HUES64 (cell line): ENCODE measurements around the gene MCM8.

ENCODE experiments used
- H3K27ac ChIP-seq: 2 replicates; pipeline ENCODE4 v1.7.0; 2013; ENCODE audit warnings: low read depth, low read length, inconsistent platforms
- H3K27me3 ChIP-seq: 2 replicates; pipeline ENCODE4 v1.6.1; 2013; ENCODE audit warnings: mild to moderate bottlenecking, low read length; ENCODE audit not compliant: insufficient read depth
- H3K36me3 ChIP-seq: 2 replicates; pipeline ENCODE4 v1.6.1; 2013; ENCODE audit warnings: mild to moderate bottlenecking, low read length; ENCODE audit not compliant: insufficient read depth
- H3K4me1 ChIP-seq: 2 replicates; pipeline ENCODE4 v1.6.1; 2013; ENCODE audit warnings: mild to moderate bottlenecking, low read length, moderate library complexity; ENCODE audit not compliant: insufficient read depth
- H3K4me3 ChIP-seq: 2 replicates; pipeline ENCODE4 v1.5.1; 2013; ENCODE audit warnings: mild to moderate bottlenecking, low read length, moderate library complexity
- H3K9ac ChIP-seq: 2 replicates; pipeline ENCODE4 v1.6.1; 2013; ENCODE audit warnings: mild to moderate bottlenecking, low read depth, low read length
- H3K9me3 ChIP-seq: 2 replicates; pipeline ENCODE4 v1.6.1; 2013; ENCODE audit warnings: low read depth, low read length; ENCODE audit not compliant: insufficient read depth
- WGBS: fragments of 150-250, 120-280 bp; methylation state at CpG from one replicate; pipeline ENCODE4 v1.1.7; 2013; ENCODE audit warnings: missing lambda C conversion rate; 5-methylcytosine and 5-hydroxymethylcytosine counted together

Gene MCM8

DNA sequence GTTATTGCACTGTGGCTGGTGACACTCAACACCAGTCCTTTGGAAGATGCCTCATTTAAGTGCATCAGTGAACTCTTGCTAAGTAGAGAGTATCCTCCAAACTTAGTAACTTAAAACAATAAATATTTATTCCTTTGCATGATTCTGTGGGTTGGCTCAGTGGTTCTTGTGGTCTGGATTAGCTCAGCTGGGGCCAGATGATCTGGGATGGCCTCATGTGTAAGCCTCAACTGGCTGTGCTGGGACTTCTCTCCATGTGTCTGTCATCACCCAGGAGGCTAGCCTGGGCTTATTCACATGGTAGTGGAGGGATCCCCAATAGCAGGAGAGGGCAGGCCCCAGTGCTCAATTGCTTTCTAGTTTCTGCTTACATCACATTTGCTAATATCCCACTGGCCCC is 95.1 kb downstream of the MCM8 start:
- no peaks in the 10 kb centered on the region for H3K4me1 ChIP-seq
- peaks cover 5% of the 10 kb centered on the region for H3K36me3 ChIP-seq
- no peak overlapping the region for H3K27ac ChIP-seq
- peaks cover 20% of the 10 kb centered on the region for H3K27me3 ChIP-seq
- no peak overlapping the region for H3K9ac ChIP-seq
- H3K9me3 ChIP-seq: no peaks in the 10 kb centered on the region
- no peak overlapping the region for H3K4me3 ChIP-seq

DNA sequence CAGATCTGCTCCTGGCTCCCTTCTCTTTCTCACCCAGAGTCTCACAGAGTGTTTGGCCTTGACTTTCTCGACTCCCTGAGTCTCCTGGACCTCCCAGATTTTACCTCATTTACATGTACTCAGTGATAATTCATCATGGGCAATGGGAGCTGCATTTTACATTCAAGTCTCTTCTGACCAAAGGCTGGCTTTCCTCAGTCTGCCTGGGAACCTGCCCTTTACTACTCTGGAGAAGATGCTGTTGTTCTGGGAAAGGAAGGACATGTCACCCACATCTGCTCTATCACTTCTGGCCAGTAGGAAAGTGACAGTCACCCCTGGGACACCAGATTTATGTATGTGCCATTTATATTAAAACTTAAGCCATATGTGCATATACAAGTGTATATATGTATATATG is 96.0 kb downstream of the MCM8 start:
- H3K27me3 ChIP-seq: peaks cover 28% of the 10 kb centered on the region

DNA sequence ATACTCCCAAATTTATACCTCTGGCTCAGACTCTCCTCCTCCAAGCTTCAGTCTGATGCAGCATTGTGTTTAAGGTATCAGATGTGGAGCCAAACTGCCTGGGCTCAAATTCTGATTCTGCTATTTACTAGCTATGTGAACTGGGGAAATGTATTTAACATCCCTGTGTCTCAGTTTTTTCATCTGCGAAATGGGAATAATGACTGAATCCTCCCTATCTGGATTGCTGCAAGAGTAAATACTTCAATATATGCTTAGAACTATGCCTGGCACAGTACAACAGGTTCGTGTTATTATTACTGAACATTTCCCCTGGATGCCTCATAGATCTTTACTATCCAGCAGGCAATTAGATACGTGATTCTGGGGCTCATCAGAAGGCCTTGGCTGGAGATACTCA is 97.9 kb downstream of the MCM8 start:
- Histone ChIP-seq H3K9me3 (no peaks in the 10 kb centered on the region), H3K4me1 (peaks cover 15% of the 10 kb centered on the region), H3K4me3 (no peak overlapping the region), H3K9ac (no peak overlapping the region), H3K27me3 (peaks cover 48% of the 10 kb centered on the region), H3K36me3 (no peaks in the 10 kb centered on the region), H3K27ac (no peak overlapping the region)
- 92% methylated on average over 3 of the region's 3 CpGs for WGBS

More for the DNA sequence above, 96.0 kb downstream of the MCM8 start:
- Histone ChIP-seq H3K36me3 (no peaks in the 10 kb centered on the region), H3K4me1 (peaks cover 3% of the 10 kb centered on the region), H3K9ac (no peak overlapping the region), H3K4me3 (no peak overlapping the region), H3K9me3 (no peaks in the 10 kb centered on the region), H3K27ac (no peak overlapping the region)
- 80% methylated on average over 1 of the region's 1 CpG for WGBS
